GM21515 (cell line): ENCODE measurements around the gene TTC33.

Source experiments
- ATAC-seq: cut with Tn5 transposase; IDR thresholded peaks from one replicate; pipeline ENCODE4 v1.9.1; 2021; ENCODE audit not compliant: unreplicated experiment

The TTC33 gene

GRCh38 chr5:40489421-40489820 is 266.3 kb downstream of the TTC33 start:
- ATAC-seq: no peak

DNA sequence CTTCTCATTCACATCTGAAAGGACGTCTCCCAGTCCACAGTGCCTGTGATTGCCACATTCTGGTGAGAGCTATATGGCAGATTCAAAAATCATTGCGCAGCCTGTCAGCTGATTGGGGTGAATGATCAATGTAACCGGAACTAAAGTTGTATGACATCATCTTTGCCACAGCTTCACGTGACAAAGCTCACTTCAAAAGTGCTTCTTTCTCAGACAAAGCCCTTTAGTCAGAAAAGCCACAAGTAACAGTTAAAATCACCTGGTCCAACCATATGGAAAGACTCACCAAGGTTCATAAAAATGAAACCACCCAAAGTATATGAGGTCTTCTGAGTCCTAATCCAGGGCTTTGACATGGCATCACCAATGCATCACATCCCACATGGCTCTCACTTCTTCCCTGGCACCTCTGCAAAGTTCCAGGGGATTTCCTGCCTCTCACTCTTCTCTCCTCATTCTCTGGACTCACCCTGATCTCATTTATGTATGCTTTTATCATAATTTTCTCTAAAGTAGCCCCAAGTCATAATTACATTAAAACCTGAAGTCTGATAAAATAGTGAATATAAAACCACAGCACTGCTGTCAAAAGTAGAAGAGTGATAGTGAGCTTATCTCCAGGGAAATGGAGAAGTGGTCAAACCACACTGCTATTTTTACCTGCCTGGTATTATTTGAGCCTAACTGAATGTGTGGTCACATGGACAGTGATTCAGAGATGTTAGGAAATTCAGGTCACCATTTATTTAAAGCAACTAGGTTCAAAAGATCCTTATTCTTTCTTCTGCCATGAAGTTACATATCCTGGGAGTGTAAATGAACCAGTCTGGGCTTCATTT is 269.1 kb downstream of the TTC33 start:
- ATAC-seq: peak; percentile 35

GRCh38 chr5:40485021-40485998 is 270.5 kb downstream of the TTC33 start:
- peak; percentile 65 for ATAC-seq

- peak; percentile 56 for ATAC-seq
Measured at GRCh38 chr5:40484495-40484894, 271.3 kb downstream of the TTC33 start.

DNA sequence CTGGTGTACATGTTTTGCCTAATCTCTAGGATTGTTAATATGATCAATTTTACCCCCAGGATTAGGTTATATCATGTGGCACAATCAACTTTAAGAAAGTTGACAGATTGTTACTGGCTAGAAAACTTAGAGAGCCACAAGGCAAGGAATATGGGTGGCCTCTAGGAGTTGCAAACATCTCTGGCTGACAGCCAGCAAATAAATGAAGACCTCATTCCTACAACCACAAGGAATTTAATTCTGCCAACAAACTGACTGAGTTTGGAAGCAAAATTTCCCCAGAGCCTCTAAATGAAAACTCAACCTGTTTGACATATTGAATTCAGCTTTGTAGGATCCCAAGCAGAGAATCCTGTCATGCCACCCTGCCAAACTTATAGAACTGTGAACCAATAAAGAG is 272.4 kb downstream of the TTC33 start:
- ATAC-seq: no peak

GRCh38 chr5:40481241-40481640 is 274.5 kb downstream of the TTC33 start:
- no peak for ATAC-seq

- ATAC-seq: no peak
Measured at GRCh38 chr5:40480392-40480791, 275.4 kb downstream of the TTC33 start.

DNA sequence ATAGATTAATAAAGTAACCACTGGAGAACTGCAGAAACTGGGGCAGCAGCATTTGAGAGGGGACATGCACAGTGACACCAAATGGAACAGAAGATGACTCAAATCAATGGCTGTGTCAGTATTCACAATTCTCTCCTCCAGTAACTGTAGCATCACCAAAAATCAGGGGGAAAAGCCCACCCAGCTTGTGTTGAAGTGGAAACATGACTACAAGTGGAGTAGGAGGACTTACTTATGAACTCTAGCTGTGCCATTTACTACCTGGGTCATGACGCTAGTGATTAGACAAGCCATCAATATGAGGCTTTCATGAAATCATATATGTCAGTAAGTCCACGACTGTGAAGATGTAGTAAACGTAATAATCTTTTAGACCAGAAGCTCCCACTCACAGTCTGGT is 275.8 kb downstream of the TTC33 start:
- ATAC-seq: no peak

DNA sequence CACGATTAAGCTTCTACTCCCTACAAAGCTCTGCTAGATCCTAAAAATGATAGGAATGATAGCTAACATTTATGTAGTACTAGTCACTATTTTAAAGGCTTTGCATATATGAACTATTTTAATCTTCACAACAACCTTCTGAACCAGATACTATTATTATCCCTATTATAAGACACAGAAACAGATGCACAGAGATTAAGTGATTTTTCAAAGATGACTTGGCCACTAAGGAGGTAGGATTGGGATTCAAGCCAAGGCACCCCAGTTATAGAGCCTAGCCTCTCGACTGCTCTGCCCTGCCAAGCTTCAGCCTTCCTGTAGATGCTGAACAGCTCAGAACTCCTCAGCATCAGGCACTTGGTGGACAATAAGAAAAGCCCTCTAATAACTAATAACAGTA is 277.0 kb downstream of the TTC33 start:
- no peak for ATAC-seq

DNA sequence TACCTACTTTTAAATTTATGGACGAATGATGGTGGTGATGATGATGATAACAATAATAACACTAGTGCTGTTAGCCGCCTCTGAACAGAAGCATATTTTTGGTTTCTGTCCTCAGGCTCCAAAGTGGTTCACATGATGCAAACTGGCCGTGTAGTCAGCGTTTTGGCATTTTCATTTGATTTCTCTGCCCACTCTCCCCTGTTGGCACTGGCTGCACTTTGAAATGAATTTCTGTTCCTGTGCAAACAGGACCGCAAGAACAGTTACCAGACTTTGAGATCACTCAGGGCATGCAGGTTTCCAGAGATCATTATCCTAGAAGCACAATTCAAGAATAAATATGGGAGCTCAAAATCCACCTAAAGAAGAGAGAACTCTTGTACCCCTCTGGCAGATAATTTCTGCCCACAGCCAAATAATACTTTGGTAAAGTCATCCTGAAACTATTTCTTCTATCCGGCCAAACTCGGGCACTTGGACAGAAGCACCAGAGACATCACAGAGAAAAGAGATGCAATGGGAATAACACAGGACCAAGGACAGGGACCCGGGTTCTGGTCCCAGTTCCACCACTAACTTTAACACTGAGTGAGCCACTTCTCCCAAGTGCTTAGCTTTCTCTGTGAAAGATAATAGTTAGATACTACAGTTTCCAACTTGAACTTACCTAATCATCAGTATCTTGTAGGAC is 277.8 kb downstream of the TTC33 start:
- no peak for ATAC-seq

GRCh38 chr5:40475561-40475960 is 280.2 kb downstream of the TTC33 start:
- no peak for ATAC-seq

DNA sequence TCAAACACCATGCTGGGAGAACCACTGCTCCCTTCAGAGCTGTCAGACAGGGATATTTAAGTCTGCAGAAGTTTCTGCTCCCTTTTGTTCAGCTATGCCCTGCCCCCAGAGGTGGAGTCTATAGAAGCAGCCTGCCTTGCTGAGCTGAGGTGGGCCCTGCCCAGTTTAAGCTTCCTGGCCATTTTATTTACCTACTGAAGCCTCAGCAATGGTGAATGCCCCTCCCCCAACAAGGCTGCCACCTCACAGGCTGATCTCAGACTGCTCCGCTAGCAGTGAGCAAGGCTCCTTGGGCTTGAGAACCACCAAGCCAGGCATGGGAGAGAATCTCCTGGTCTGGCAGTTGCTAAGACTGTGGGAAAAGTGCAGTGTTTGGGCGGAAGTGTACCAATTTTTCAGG is 281.5 kb downstream of the TTC33 start:
- ATAC-seq: no peak

DNA sequence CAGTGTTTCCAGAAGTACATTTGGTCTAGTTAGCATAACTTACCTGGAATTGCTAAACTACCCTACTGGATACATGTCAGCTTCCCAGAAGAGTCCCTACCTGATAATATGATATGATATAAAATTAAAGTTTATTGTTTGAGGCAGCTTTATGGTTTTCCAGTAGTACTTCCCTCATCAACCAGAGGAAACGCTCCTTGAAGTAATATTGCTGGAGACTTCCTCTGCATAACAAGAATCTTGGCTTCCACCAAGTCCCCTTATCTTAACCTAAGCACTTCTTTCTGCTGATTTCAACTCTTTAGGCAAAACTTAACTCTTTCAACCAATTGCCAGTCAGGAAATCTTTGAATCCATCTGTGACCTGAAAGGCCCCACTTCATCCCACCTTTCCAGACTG is 290.3 kb downstream of the TTC33 start:
- no peak for ATAC-seq

DNA sequence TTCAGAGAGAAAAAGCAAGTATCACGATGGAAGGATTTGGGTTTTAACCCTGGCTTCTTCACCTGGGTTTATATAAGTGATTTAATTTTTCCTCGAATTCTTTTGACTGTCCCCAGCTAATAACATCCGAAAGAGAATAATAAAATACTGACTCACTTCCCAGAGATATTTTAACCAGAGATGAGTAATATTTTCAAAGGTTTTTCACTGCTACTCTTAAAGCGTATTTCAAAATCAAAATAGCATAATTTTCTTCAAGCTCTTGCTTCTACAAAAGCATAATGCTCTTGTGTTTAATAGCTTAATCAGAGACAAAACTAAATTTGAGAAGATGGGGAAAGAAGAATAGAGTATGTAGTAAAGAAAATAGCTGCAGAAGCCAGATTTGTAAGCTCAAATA is 291.2 kb downstream of the TTC33 start:
- ATAC-seq: no peak
